ENCODE results near the gene BSPRY. TPM values are rescaled to one million over a fixed set of nuclear protein-coding genes. Genes with fewer than 3 reads are reported as not detected.

The BSPRY gene
- total RNA-seq, 2 experiments from 2014 or later: not detected

DNA sequence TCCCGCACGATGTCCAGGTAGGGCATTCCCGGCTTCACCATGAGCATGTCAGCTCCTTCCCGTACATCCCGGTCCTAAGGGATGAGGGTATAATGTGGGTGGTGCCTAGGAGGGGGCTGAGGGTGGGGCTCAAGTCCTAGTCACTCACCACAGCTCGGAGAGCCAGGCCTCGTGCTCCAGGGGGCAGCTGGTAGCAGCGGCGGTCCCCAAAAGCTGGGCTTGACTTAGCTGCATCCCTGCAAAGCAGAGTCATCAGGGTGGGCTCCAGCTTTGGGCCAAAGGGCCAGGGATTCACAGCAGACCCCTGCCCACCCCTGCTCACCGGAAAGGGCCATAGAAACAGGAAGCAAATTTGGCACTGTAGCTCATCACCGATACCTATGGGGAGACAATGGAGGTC lies 40.1 kb downstream of the BSPRY start:
- TF ChIP-seq, protein P1, sequence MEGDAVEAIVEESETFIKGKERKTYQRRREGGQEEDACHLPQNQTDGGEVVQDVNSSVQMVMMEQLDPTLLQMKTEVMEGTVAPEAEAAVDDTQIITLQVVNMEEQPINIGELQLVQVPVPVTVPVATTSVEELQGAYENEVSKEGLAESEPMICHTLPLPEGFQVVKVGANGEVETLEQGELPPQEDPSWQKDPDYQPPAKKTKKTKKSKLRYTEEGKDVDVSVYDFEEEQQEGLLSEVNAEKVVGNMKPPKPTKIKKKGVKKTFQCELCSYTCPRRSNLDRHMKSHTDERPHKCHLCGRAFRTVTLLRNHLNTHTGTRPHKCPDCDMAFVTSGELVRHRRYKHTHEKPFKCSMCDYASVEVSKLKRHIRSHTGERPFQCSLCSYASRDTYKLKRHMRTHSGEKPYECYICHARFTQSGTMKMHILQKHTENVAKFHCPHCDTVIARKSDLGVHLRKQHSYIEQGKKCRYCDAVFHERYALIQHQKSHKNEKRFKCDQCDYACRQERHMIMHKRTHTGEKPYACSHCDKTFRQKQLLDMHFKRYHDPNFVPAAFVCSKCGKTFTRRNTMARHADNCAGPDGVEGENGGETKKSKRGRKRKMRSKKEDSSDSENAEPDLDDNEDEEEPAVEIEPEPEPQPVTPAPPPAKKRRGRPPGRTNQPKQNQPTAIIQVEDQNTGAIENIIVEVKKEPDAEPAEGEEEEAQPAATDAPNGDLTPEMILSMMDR (IDR thresholded peaks at IDR 0.05): no peak
- Mint-ChIP-seq H3K9me3 (no peaks in the 10 kb centered on the region), H3K36me3 (ENCODE audit: low read depth) (peaks cover 56% of the 10 kb centered on the region), H3K4me3 (no peak overlapping the region), H3K4me1 (ENCODE audit: low read depth) (no peaks in the 10 kb centered on the region), H3K27ac (no peak overlapping the region), H3K27me3 (no peaks in the 10 kb centered on the region)
- intact Hi-C loops (cut with DNase I, micrococcal nuclease): no loop called here
- Histone ChIP-seq H3K27ac (ENCODE audit: low read depth in 1 of 2, low read length in 2 of 2) (no peak overlapping the region), H3K4me3 (ENCODE audit: low read length) (no peak overlapping the region), H3K9me3 (ENCODE audit: control insufficient read depth in 1 of 2, insufficient read depth in 1 of 2, low read length in 2 of 2) (no peaks in the 10 kb centered on the region), H3K27me3 (ENCODE audit: control insufficient read depth in 1 of 2, insufficient read depth in 2 of 2, low read length in 2 of 2) (no peaks in the 10 kb centered on the region), H3K4me1 (ENCODE audit: insufficient read depth, low read length) (no peaks in the 10 kb centered on the region), H3K36me3 (ENCODE audit: insufficient read depth, low read length) (peaks cover 52% of the 10 kb centered on the region)
- POLR2A ChIA-PET: interaction anchor here (0.6 kb wide), 1 partner anchor 1018 kb away, joined by 3 read pairs; no protein-coding TSS in a partner anchor
- ATAC-seq (ENCODE audit: poor library complexity): no peak
- CTCF ChIA-PET: no interaction called here
- no peak for DNase-seq

DNA sequence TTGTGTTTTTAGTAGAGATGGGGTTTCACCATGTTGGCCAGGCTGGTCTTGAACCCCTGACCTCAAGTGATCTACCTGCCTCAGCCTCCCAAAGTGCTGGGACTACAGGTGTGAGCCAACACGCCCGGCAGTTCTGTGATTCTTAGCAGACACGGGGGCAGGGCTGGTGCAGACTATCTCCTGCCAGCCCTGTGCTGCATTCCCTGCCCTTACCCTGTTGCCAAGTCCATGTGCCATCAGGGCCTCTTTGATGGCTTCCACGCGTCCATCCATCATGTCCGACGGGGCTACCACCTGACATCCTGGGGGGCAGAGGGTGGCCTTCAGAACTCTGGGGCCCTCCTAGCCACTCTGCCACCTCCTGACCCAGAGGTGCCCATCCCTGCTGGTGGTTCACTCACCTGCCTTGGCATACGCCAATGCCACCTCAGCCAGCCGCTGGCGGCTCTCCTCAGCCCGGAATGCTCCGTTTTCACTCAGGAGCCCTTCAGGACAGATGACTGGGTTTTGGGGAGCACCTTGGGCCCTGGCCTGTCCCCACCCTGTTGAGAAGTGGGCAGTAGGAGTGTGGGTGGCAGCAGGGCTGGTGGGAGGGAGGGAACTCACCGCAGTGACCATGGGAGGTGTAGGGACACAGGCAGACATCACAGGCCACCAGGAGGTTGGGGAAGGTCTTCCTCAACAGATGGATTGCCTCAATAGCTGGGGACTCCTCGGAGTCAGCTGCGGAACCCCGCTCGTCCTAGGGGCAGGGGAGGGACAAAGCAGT lies 41.0 kb downstream of the BSPRY start:
- H3K4me1 ChIP-seq (ENCODE audit: insufficient read depth, low read length): no peaks in the 10 kb centered on the region
- intact Hi-C loops (cut with DNase I, micrococcal nuclease): no loop called here
- Mint-ChIP-seq H3K27ac (no peak overlapping the region), H3K4me1 (ENCODE audit: low read depth) (no peaks in the 10 kb centered on the region), H3K36me3 (ENCODE audit: low read depth) (peaks cover 65% of the 10 kb centered on the region), H3K27me3 (no peaks in the 10 kb centered on the region), H3K4me3 (no peak overlapping the region), H3K9me3 (no peaks in the 10 kb centered on the region)
- H3K27ac ChIP-seq (ENCODE audit: low read depth in 1 of 2, low read length in 2 of 2): no peak overlapping the region
- H3K36me3 ChIP-seq (ENCODE audit: insufficient read depth, low read length): peaks cover 55% of the 10 kb centered on the region
- H3K9me3 ChIP-seq (ENCODE audit: control insufficient read depth in 1 of 2, insufficient read depth in 1 of 2, low read length in 2 of 2): no peaks in the 10 kb centered on the region
- no peaks in the 10 kb centered on the region for H3K27me3 ChIP-seq (ENCODE audit: control insufficient read depth in 1 of 2, insufficient read depth in 2 of 2, low read length in 2 of 2)
- DNase-seq (no peak), ATAC-seq (ENCODE audit: poor library complexity) (no peak)
- no peak overlapping the region for H3K4me3 ChIP-seq (ENCODE audit: low read length)
- ChIA-PET CTCF (no interaction called here), POLR2A (no interaction called here)
- TF ChIP-seq, protein P1 (IDR thresholded peaks at IDR 0.05): no peak

GRCh38 chr9:113391917-113392316 lies 42.6 kb downstream of the BSPRY start:
- no peak overlapping the region for H3K27ac Mint-ChIP-seq
- ChIA-PET POLR2A (interaction anchor here (1.5 kb wide), 1 partner anchor 10 kb away, joined by 3 read pairs; no protein-coding TSS in a partner anchor), CTCF (interaction anchor here (1.7 kb wide), 1 partner anchor 9 kb away, joined by 5 read pairs; the partner anchor contains the start of gene ALAD)

More at GRCh38 chr9:113391917-113392316, 42.6 kb downstream of the BSPRY start:
- H3K4me1 Mint-ChIP-seq (ENCODE audit: low read depth): peaks cover 6% of the 10 kb centered on the region
- DNase-seq (no peak), ATAC-seq (ENCODE audit: poor library complexity) (no peak)
- Histone ChIP-seq H3K27me3 (ENCODE audit: control insufficient read depth in 1 of 2, insufficient read depth in 2 of 2, low read length in 2 of 2) (no peaks in the 10 kb centered on the region), H3K27ac (ENCODE audit: low read depth in 1 of 2, low read length in 2 of 2) (no peak overlapping the region), H3K36me3 (ENCODE audit: insufficient read depth, low read length) (peaks cover 55% of the 10 kb centered on the region), H3K4me3 (ENCODE audit: low read length) (no peak overlapping the region), H3K4me1 (ENCODE audit: insufficient read depth, low read length) (peaks cover under 1% of the 10 kb centered on the region), H3K9me3 (ENCODE audit: control insufficient read depth in 1 of 2, insufficient read depth in 1 of 2, low read length in 2 of 2) (no peaks in the 10 kb centered on the region)
- H3K36me3 Mint-ChIP-seq (ENCODE audit: low read depth): peaks cover 68% of the 10 kb centered on the region
- TF ChIP-seq, protein P1 (IDR thresholded peaks at IDR 0.05): no peak
- intact Hi-C loops (cut with DNase I, micrococcal nuclease): no loop called here
- H3K9me3 Mint-ChIP-seq: no peaks in the 10 kb centered on the region
- no peaks in the 10 kb centered on the region for H3K27me3 Mint-ChIP-seq
- H3K4me3 Mint-ChIP-seq: no peak overlapping the region
